H1 (cell line): ENCODE measurements around the gene ZSWIM4. TPM values are rescaled to one million over a fixed set of nuclear protein-coding genes. Genes with fewer than 3 reads are reported as not detected.
A peak's percentile ranks its signal among the peaks of the same experiment; 100 is the strongest.

Experiments used
- CTCF ChIA-PET: fragments of 300-600 bp; sonication (Branson Sonifier 250); formaldehyde crosslinking; loops from one replicate; lab custom pipeline; 2021; ENCODE audit not compliant: partially characterized antibody; lab: Charles Lee
- POLR2A ChIA-PET: fragments of 300-600 bp; sonication (Branson Sonifier 250); formaldehyde crosslinking; loops from one replicate; lab custom pipeline; 2021; ENCODE audit warnings: inconsistent platforms; ENCODE audit not compliant: partially characterized antibody; lab: Charles Lee
- DNase-seq, 2 experiments: peaks; one replicate each; pipeline versions ENCODE4 v3.0.0 to v3.0.0-alpha.2; 2010 to 2022; ENCODE audit warnings: low spot score in 2 of 2, low read depth in 1 of 2, mixed read lengths in 1 of 2
- FAIRE-seq: peaks from 2 replicates; lab custom pipeline; 2011; peaks lifted over from hg19 to GRCh38; lab: Jason Lieb, UNC
- H2AFZ ChIP-seq: 2 replicates; pipeline ENCODE4 v1.8.1; 2012; ENCODE audit warnings: low read length, inconsistent platforms
- H2AK5ac ChIP-seq: 2 replicates; pipeline ENCODE4 v1.6.1; 2013; ENCODE audit warnings: low read depth, low read length
- H2BK120ac ChIP-seq: replicated peaks from 2 replicates; pipeline ENCODE3; 2013; ENCODE audit warnings: low read depth, low read length, inconsistent platforms
- H2BK12ac ChIP-seq: 2 replicates; pipeline ENCODE4 v1.6.1; 2013; ENCODE audit warnings: low read depth, low read length
- H2BK15ac ChIP-seq: 2 replicates; pipeline ENCODE4 v1.6.1; 2013; ENCODE audit warnings: low read length
- H2BK20ac ChIP-seq: 2 replicates; pipeline ENCODE4 v1.6.1; 2013; ENCODE audit warnings: low read length
- H2BK5ac ChIP-seq: 2 replicates; pipeline ENCODE4 v1.6.1; 2013; ENCODE audit warnings: low read depth, low read length
- H3K14ac ChIP-seq: 2 replicates; pipeline ENCODE4 v1.6.1; 2013; ENCODE audit warnings: inconsistent platforms; ENCODE audit not compliant: insufficient read length
- H3K18ac ChIP-seq: 2 replicates; pipeline ENCODE4 v1.6.1; 2013; ENCODE audit warnings: low read length; ENCODE audit errors: extremely low read depth
- H3K23ac ChIP-seq: 2 replicates; pipeline ENCODE4 v1.6.1; 2013; ENCODE audit warnings: inconsistent platforms; ENCODE audit not compliant: insufficient read length
- H3K23me2 ChIP-seq: 2 replicates; pipeline ENCODE4 v1.6.1; 2013; ENCODE audit warnings: low read depth, low read length
- H3K27ac ChIP-seq: 2 replicates; pipeline ENCODE4 v1.6.1; 2011; ENCODE audit warnings: low read depth, low read length, inconsistent platforms
- H3K27me3 ChIP-seq, 4 experiments: replicated peaks in 1 of 4; 1 replicate in 1 of 4; 2 replicates in 3 of 4; pipeline versions ENCODE4 v1.6.1 to v1.8.1; 2011 to 2013; ENCODE audit warnings: low read length in 3 of 4, mild to moderate bottlenecking in 3 of 4, inconsistent platforms in 2 of 4, mixed read lengths in 2 of 4, moderate library complexity in 1 of 4; ENCODE audit not compliant: control insufficient read depth in 3 of 4, insufficient read depth in 3 of 4; ENCODE audit errors: extremely low read depth in 1 of 4
- H3K36me3 ChIP-seq, 4 experiments: 2 replicates each; pipeline versions ENCODE4 v1.6.1 to v1.8.1; 2011 to 2013; ENCODE audit warnings: mild to moderate bottlenecking in 4 of 4, low read length in 3 of 4, moderate library complexity in 2 of 4, control low read depth in 1 of 4, inconsistent platforms in 1 of 4; ENCODE audit not compliant: insufficient read depth in 4 of 4, control insufficient read depth in 2 of 4
- H3K4ac ChIP-seq: replicated peaks from 2 replicates; pipeline ENCODE3; 2013; ENCODE audit warnings: low read length, low read depth, mixed read lengths, inconsistent platforms; ENCODE audit not compliant: insufficient read length
- H3K4me1 ChIP-seq, 4 experiments: replicated peaks in 1 of 4; 1 replicate in 1 of 4; 2 replicates in 3 of 4; pipeline versions ENCODE4 v1.6.1 to v1.8.1; 2011 to 2013; ENCODE audit warnings: low read length in 3 of 4, inconsistent platforms in 2 of 4, mixed read lengths in 1 of 4; ENCODE audit not compliant: insufficient read depth in 4 of 4, control insufficient read depth in 3 of 4
- H3K4me2 ChIP-seq, 2 experiments: 2 replicates each; pipeline versions ENCODE4 v1.6.1 to v1.8.1; 2011 to 2013; ENCODE audit warnings: low read depth in 2 of 2, low read length in 2 of 2, control low read depth in 1 of 2, inconsistent platforms in 1 of 2, mild to moderate bottlenecking in 1 of 2; ENCODE audit not compliant: insufficient read depth in 1 of 2
- H3K4me3 ChIP-seq, 4 experiments: fragments of 200-600, 300-600 bp in 1 of 4; sonication (generic), shearing (Covaris generic), sonication (Bioruptor Twin) in 1 of 4; 2 replicates each; pipeline versions ENCODE4 v1.5.1 to v1.8.1; 2011 to 2016; ENCODE audit warnings: low read length in 4 of 4, low read depth in 3 of 4, control low read depth in 2 of 4, inconsistent platforms in 2 of 4, mild to moderate bottlenecking in 2 of 4, mixed read lengths in 1 of 4, moderate library complexity in 1 of 4; ENCODE audit not compliant: insufficient read depth in 2 of 4; ENCODE audit errors: extremely low read depth in 1 of 4
- H3K56ac ChIP-seq: replicated peaks from 2 replicates; pipeline ENCODE3; 2013; ENCODE audit warnings: low read depth, mild to moderate bottlenecking, mixed read lengths, low read length, inconsistent platforms; ENCODE audit not compliant: insufficient read length
- H3K79me1 ChIP-seq: 2 replicates; pipeline ENCODE4 v1.6.1; 2013; ENCODE audit warnings: low read depth, low read length, control low read depth
- H3K79me2 ChIP-seq, 2 experiments: 2 replicates each; pipeline versions ENCODE4 v1.6.1 to v1.8.1; 2012 to 2013; ENCODE audit warnings: low read length in 2 of 2, mild to moderate bottlenecking in 2 of 2, inconsistent platforms in 1 of 2; ENCODE audit not compliant: insufficient read depth in 2 of 2, control insufficient read depth in 1 of 2
- H3K9ac ChIP-seq, 4 experiments: replicated peaks in 1 of 4; 1 replicate in 1 of 4; 2 replicates in 3 of 4; pipeline versions ENCODE4 v1.6.1 to v1.8.1; 2011 to 2013; ENCODE audit warnings: low read depth in 3 of 4, low read length in 3 of 4, control low read depth in 2 of 4, mild to moderate bottlenecking in 2 of 4, moderate library complexity in 2 of 4, inconsistent platforms in 1 of 4; ENCODE audit errors: extremely low read depth in 1 of 4
- H3K9me3 ChIP-seq, 2 experiments: 2 replicates each; pipeline versions ENCODE4 v1.6.1 to v1.8.1; 2012 to 2013; ENCODE audit warnings: mild to moderate bottlenecking in 2 of 2, moderate library complexity in 2 of 2, control low read depth in 1 of 2, inconsistent platforms in 1 of 2, low read depth in 1 of 2, low read length in 1 of 2, mixed read lengths in 1 of 2; ENCODE audit not compliant: insufficient read depth in 2 of 2
- H4K20me1 ChIP-seq, 2 experiments: replicated peaks in 1 of 2; 2 replicates each; pipeline versions ENCODE3 to v1.8.1; 2011 to 2013; ENCODE audit warnings: inconsistent platforms in 2 of 2, low read length in 2 of 2, mild to moderate bottlenecking in 1 of 2; ENCODE audit not compliant: insufficient read depth in 2 of 2, control insufficient read depth in 1 of 2
- H4K5ac ChIP-seq: 2 replicates; pipeline ENCODE4 v1.6.1; 2013; ENCODE audit warnings: low read length, low read depth, mixed read lengths, inconsistent platforms; ENCODE audit not compliant: insufficient read length
- H4K8ac ChIP-seq: 2 replicates; pipeline ENCODE4 v1.8.0; 2013; ENCODE audit warnings: mild to moderate bottlenecking, moderate library complexity, low read length, inconsistent platforms; ENCODE audit not compliant: insufficient read depth; ENCODE audit errors: extremely low read depth
- H4K91ac ChIP-seq: replicated peaks from 2 replicates; pipeline ENCODE3; 2013; ENCODE audit warnings: low read length, mixed read lengths, inconsistent platforms; ENCODE audit not compliant: insufficient read length
- ATF3 ChIP-seq: IDR thresholded peaks from 2 replicates; pipeline ENCODE4 v1.6.1; 2011; ENCODE audit warnings: low read depth, mild to moderate bottlenecking, low read length; ENCODE audit not compliant: insufficient read depth
- CREB1 ChIP-seq: IDR thresholded peaks from 2 replicates; pipeline ENCODE4 v1.6.1; 2012; ENCODE audit warnings: inconsistent platforms
- FOSL1 ChIP-seq: IDR thresholded peaks from 2 replicates; pipeline ENCODE4 v1.6.1; 2011; ENCODE audit warnings: mild to moderate bottlenecking, low read depth, low read length, moderate library complexity; ENCODE audit not compliant: insufficient read depth
- MAFK ChIP-seq: IDR thresholded peaks from 2 replicates; pipeline ENCODE4 v1.6.1; 2012; ENCODE audit warnings: low read depth, mild to moderate bottlenecking, improper control_type of control experiment, low read length
- MAX ChIP-seq: IDR thresholded peaks from 2 replicates; pipeline ENCODE4 v1.6.1; 2012; ENCODE audit warnings: inconsistent platforms
- SIN3A ChIP-seq, 2 experiments: IDR thresholded peaks in 1 of 2; conservative IDR thresholded peaks in 1 of 2; 2 replicates each; pipeline ENCODE4 v1.6.1; 2011 to 2012; ENCODE audit warnings: low read length in 2 of 2, improper control_type of control experiment in 1 of 2, low read depth in 1 of 2, mild to moderate bottlenecking in 1 of 2
- TCF12 ChIP-seq: IDR thresholded peaks from 2 replicates; pipeline ENCODE4 v1.6.1; 2011; ENCODE audit warnings: low read depth, mild to moderate bottlenecking, low read length
- USF2 ChIP-seq: IDR thresholded peaks from 2 replicates; pipeline ENCODE4 v1.6.1; 2011; ENCODE audit warnings: low read length, improper control_type of control experiment
- WGBS, 2 experiments: shearing (Covaris generic) in 1 of 2; methylation state at CpG; one replicate each; pipeline versions ENCODE4 v1.1.6 to v1.1.7; 2013 to 2015; ENCODE audit warnings: low lambda C conversion rate in 2 of 2, mixed read lengths in 2 of 2, inconsistent platforms in 1 of 2, low coverage in 1 of 2, missing lambda C conversion rate in 1 of 2; ENCODE audit not compliant: insufficient replicate concordance in 2 of 2, insufficient coverage in 1 of 2, insufficient read length in 1 of 2; ENCODE audit errors: extremely low coverage in 1 of 2, missing lambda C conversion rate in 1 of 2; 5-methylcytosine and 5-hydroxymethylcytosine counted together
- polyA plus RNA-seq, 7 experiments: library from polyadenylated mRNA; depleted of rRNA in 3 of 7; stranded (reverse) in 5 of 7; unstranded in 2 of 7; fragments of >200 nt in 5 of 7; fragments of 200-250 nt in 2 of 7; gene quantifications; 1 replicate in 5 of 7; 2 replicates in 1 of 7; 4 replicates in 1 of 7; pipeline versions ENCODE4 v1.2.1 to v1.2.3, GENCODE V29; 2011 to 2013; ENCODE audit warnings: missing spikeins in 2 of 7, mixed read lengths in 2 of 7
- total RNA-seq: library from RNA; stranded (reverse); fragmentation: NEBNext Ultra II Directional; extraction: Animal tissue kit (Norgen Biotek cat#: 25700); gene quantifications from 2 replicates; pipeline ENCODE4 v1.2.1, GENCODE V29; 2021

The ZSWIM4 gene
- total and polyA plus RNA-seq, 2 of the 8 experiments (the other 6 are each of a cell fraction or from before 2014, with no cell fraction given), result 12.2 to 31.1 TPM

GRCh38 chr19:13804830-13805683 is 9.8 kb downstream of the ZSWIM4 start:
- Histone ChIP-seq H4K20me1 (peaks cover 2 to 16% of the 10 kb centered on the region in 2 experiments), H3K79me1 (no peaks in the 10 kb centered on the region), H3K56ac (no peak overlapping the region), H3K4ac (no peak overlapping the region), H2AK5ac (no peak overlapping the region), H3K9ac (no peak overlapping the region), H3K36me3 (peaks cover 8 to 27% (median 15%) of the 10 kb centered on the region in 4 experiments; a peak in 5 of 8 replicates), H3K79me2 (no peaks in the 10 kb centered on the region), H3K23me2 (peaks cover 4% of the 10 kb centered on the region; the same call in 1 of the 2 replicates), H3K14ac (no peak overlapping the region), H3K9me3 (no peaks in the 10 kb centered on the region), H2BK5ac (0 out of 2 replicates have a peak overlapping the region, but pooled peaks have one; percentile 2), H3K27me3 (no peaks in the 10 kb centered on the region), H2BK20ac (no peak overlapping the region), H3K4me2 (no peak overlapping the region), H3K23ac (no peak overlapping the region), H3K27ac (no peak overlapping the region), H4K8ac (0 out of 2 replicates have a peak overlapping the region, but pooled peaks have one; percentile 0), H2BK120ac (no peak overlapping the region), H3K4me1 (no peaks in the 10 kb centered on the region; a peak in 1 of 7 replicates), H3K4me3 (no peak overlapping the region), H2BK12ac (no peak overlapping the region), H4K91ac (no peak overlapping the region), H2BK15ac (no peak overlapping the region), H4K5ac (no peak overlapping the region), H2AFZ (no peak overlapping the region), H3K18ac (no peak overlapping the region)
- FAIRE-seq (no peak), DNase-seq (peak in 1 of 2 experiments; percentile 82)
- POLR2A ChIA-PET, result interaction anchor here (0.5 to 3.3 kb wide), 6 partner anchors 10 to 57 kb away, joined by 3 to 34 read pairs (median 5); partner anchors contain the start of gene ZSWIM4
- CTCF ChIA-PET, result interaction anchor here (0.7 to 3.4 kb wide), 14 partner anchors 11 to 87 kb away, joined by 3 to 20 read pairs (median 6); no protein-coding TSS in a partner anchor
- WGBS, 2 experiments, result 74% methylated on average over 35 of the region's 35 CpGs; no CpG with 5 or more reads in 1 of the 2 experiments
- TF ChIP-seq CREB1, result peak; percentile 23; the same call in 1 of the 2 replicates
- no peak for TF ChIP-seq FOSL1
- TF ChIP-seq TCF12, result 0 out of 2 replicates have a peak, but pooled peaks have one; percentile 10
- TF ChIP-seq USF2, result peak; percentile 71
- no peak for TF ChIP-seq MAFK
- TF ChIP-seq MAX, result peak; percentile 96
- peak in 1 of 2 experiments; percentile 93; a peak in 2 of 4 replicates for TF ChIP-seq SIN3A (conservative IDR thresholded peaks at IDR 0.05 in 1 of 2, IDR thresholded peaks at IDR 0.05 in 1 of 2; ENCODE audit: low read depth in 1 of 2, low read length in 2 of 2)
- TF ChIP-seq ATF3, result 0 out of 2 replicates have a peak, but pooled peaks have one; percentile 30
